ENCODE measurements around the gene PRRC1.

DNA sequence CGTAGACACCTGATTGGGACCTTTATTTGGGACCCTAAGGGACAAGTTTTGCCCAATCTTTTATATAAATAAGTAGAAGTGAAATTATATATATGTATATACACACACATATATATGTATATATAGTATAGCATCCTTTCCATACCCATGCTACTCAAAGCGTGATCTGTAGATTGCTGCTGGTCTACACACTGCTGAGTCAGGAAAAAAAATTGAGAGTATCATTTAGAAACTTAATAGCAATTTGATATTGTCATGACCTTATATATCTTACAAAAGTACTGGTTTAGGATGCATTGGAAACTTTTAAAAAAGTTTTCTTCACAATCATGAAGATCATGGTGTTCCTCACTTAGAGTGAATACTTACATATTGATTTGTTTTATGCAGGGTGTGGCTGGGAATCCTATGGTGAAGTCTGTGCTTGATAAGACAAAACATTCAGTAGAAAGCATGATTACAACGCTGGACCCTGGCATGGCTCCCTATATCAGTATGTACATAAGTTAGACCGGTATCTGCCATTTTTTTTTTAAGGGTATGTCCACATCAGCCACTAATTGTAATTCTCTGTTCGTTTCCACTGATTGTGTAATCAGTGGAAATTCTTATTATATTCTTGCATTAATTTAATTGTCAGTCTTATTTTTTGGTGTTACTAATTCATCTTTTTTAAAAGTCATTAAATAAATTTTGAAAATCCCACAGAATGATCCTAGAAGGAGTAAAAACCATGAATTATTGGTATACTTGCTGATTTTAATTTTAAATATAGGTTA lies 12.7 kb downstream of the PRRC1 start:
- TF ChIP-seq, protein P1, sequence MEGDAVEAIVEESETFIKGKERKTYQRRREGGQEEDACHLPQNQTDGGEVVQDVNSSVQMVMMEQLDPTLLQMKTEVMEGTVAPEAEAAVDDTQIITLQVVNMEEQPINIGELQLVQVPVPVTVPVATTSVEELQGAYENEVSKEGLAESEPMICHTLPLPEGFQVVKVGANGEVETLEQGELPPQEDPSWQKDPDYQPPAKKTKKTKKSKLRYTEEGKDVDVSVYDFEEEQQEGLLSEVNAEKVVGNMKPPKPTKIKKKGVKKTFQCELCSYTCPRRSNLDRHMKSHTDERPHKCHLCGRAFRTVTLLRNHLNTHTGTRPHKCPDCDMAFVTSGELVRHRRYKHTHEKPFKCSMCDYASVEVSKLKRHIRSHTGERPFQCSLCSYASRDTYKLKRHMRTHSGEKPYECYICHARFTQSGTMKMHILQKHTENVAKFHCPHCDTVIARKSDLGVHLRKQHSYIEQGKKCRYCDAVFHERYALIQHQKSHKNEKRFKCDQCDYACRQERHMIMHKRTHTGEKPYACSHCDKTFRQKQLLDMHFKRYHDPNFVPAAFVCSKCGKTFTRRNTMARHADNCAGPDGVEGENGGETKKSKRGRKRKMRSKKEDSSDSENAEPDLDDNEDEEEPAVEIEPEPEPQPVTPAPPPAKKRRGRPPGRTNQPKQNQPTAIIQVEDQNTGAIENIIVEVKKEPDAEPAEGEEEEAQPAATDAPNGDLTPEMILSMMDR (conservative IDR thresholded peaks at IDR 0.05; ENCODE audit: low read length): no peak
- TF ChIP-seq EZH2phosphoT487 (IDR thresholded peaks at IDR 0.05; ENCODE audit: borderline replicate concordance): no peak

All from Loucy (cell line).